Liver (tissue), 9 donors: ENCODE measurements around the gene GLP2R. TPM values are rescaled to one million over a fixed set of nuclear protein-coding genes. Genes with fewer than 3 reads are reported as not detected.

Experiments used
- DNase-seq: peaks from one replicate; pipeline ENCODE4 v3.0.0-alpha.2; 2017; ENCODE audit warnings: low spot score
- H3K27ac ChIP-seq, 2 donors: one replicate each; pipeline ENCODE4 v1.7.0; 2013; ENCODE audit warnings: inconsistent platforms in 2 of 2, low read length in 2 of 2, control low read depth in 1 of 2, low read depth in 1 of 2, mild to moderate bottlenecking in 1 of 2
- H3K27me3 ChIP-seq, 4 donors: one replicate each; pipeline versions ENCODE4 v1.6.1 to v1.7.0; 2013; ENCODE audit warnings: low read length in 3 of 4, inconsistent platforms in 1 of 4, mild to moderate bottlenecking in 1 of 4, moderate library complexity in 1 of 4; ENCODE audit not compliant: control insufficient read depth in 4 of 4, insufficient read depth in 4 of 4
- H3K36me3 ChIP-seq, 4 donors: one replicate each; pipeline versions ENCODE4 v1.6.1 to v1.7.0; 2013; ENCODE audit warnings: low read length in 3 of 4, mild to moderate bottlenecking in 3 of 4, low read depth in 1 of 4, moderate library complexity in 1 of 4; ENCODE audit not compliant: control insufficient read depth in 4 of 4, insufficient read depth in 3 of 4
- H3K4me1 ChIP-seq, 4 donors: one replicate each; pipeline versions ENCODE4 v1.6.1 to v1.7.0; 2013; ENCODE audit warnings: low read length in 3 of 4, mild to moderate bottlenecking in 3 of 4, moderate library complexity in 1 of 4; ENCODE audit not compliant: control insufficient read depth in 4 of 4, insufficient read depth in 4 of 4
- H3K4me3 ChIP-seq, 3 donors: one replicate each; pipeline versions ENCODE4 v1.6.1 to v1.7.0; 2013; ENCODE audit warnings: low read length in 3 of 3, control low read depth in 1 of 3, low read depth in 1 of 3, mild to moderate bottlenecking in 1 of 3
- H3K9ac ChIP-seq, 2 donors: one replicate each; pipeline ENCODE4 v1.7.0; 2013; ENCODE audit warnings: low read length in 2 of 2, mild to moderate bottlenecking in 2 of 2, moderate library complexity in 2 of 2, control low read depth in 1 of 2, low read depth in 1 of 2
- H3K9me3 ChIP-seq, 4 donors: one replicate each; pipeline versions ENCODE4 v1.6.1 to v1.7.0; 2013; ENCODE audit warnings: low read length in 3 of 4; ENCODE audit not compliant: control insufficient read depth in 4 of 4
- EGR1 ChIP-seq, 2 donors: IDR thresholded peaks; 2 replicates each; pipeline ENCODE4 v1.6.1; 2016 to 2018; ENCODE audit warnings: antibody characterized with exemption in 2 of 2, low read depth in 2 of 2
- FOXA1 ChIP-seq: IDR thresholded peaks from 2 replicates; pipeline ENCODE4 v1.6.1; 2016; ENCODE audit warnings: antibody characterized with exemption
- FOXA2 ChIP-seq: IDR thresholded peaks from 2 replicates; pipeline ENCODE4 v1.6.1; 2016; ENCODE audit warnings: antibody characterized with exemption
- GABPA ChIP-seq, 2 donors: IDR thresholded peaks in 1 of 2; conservative IDR thresholded peaks in 1 of 2; 2 replicates each; pipeline ENCODE4 v1.6.1; 2016; ENCODE audit warnings: antibody characterized with exemption in 2 of 2, mild to moderate bottlenecking in 1 of 2, moderate library complexity in 1 of 2
- HNF4A ChIP-seq, 2 donors: conservative IDR thresholded peaks; 2 replicates each; pipeline ENCODE4 v1.6.1; 2016; ENCODE audit warnings: antibody characterized with exemption in 2 of 2, mild to moderate bottlenecking in 2 of 2
- HNF4G ChIP-seq: IDR thresholded peaks from 2 replicates; pipeline ENCODE4 v1.6.1; 2016; ENCODE audit warnings: antibody characterized with exemption
- JUND ChIP-seq, 2 donors: IDR thresholded peaks; 2 replicates each; pipeline ENCODE4 v1.6.1; 2016; ENCODE audit warnings: antibody characterized with exemption in 2 of 2
- MAX ChIP-seq: IDR thresholded peaks from 2 replicates; pipeline ENCODE4 v1.6.1; 2016; ENCODE audit warnings: antibody characterized with exemption
- NR2F2 ChIP-seq: IDR thresholded peaks from 2 replicates; pipeline ENCODE4 v1.6.1; 2016; ENCODE audit warnings: antibody characterized with exemption
- RAD21 ChIP-seq, 2 donors: IDR thresholded peaks; 2 replicates each; pipeline ENCODE4 v1.6.1; 2016; ENCODE audit warnings: antibody characterized with exemption in 2 of 2, mild to moderate bottlenecking in 2 of 2
- REST ChIP-seq: IDR thresholded peaks from 2 replicates; pipeline ENCODE4 v1.6.1; 2016; ENCODE audit warnings: antibody characterized with exemption, mild to moderate bottlenecking
- RXRA ChIP-seq, 2 donors: IDR thresholded peaks; 2 replicates each; pipeline ENCODE4 v1.6.1; 2017 to 2018; ENCODE audit warnings: antibody characterized with exemption in 2 of 2, mild to moderate bottlenecking in 1 of 2
- SP1 ChIP-seq: IDR thresholded peaks from 2 replicates; pipeline ENCODE4 v1.6.1; 2018; ENCODE audit warnings: antibody characterized with exemption, mild to moderate bottlenecking
- TAF1 ChIP-seq: conservative IDR thresholded peaks from 2 replicates; pipeline ENCODE4 v1.6.1; 2016; ENCODE audit warnings: antibody characterized with exemption, mild to moderate bottlenecking
- YY1 ChIP-seq: IDR thresholded peaks from 2 replicates; pipeline ENCODE4 v1.6.1; 2016; ENCODE audit warnings: antibody characterized with exemption, mild to moderate bottlenecking
- ZBTB33 ChIP-seq: IDR thresholded peaks from 2 replicates; pipeline ENCODE4 v1.6.1; 2016; ENCODE audit warnings: antibody characterized with exemption
- WGBS: extraction: QIAGEN DNeasy Blood & Tissue Kit; methylation state at CpG from one replicate; pipeline ENCODE4 v1.1.7; 2013; 5-methylcytosine and 5-hydroxymethylcytosine counted together
- polyA plus RNA-seq, 2 donors: library from polyadenylated mRNA; stranded (reverse) in 1 of 2; unstranded in 1 of 2; fragments of 200-250 nt in 1 of 2; fragments of >200 nt in 1 of 2; fragmentation: Nextera tagmentation in 1 of 2; extraction: Ambion mirVana in 1 of 2; gene quantifications; one replicate each; pipeline versions ENCODE4 v1.2.1 to v1.2.3, GENCODE V29; 2013 to 2015
- total RNA-seq, 2 donors: library from RNA; depleted of rRNA; stranded (reverse); fragments of >200 nt; gene quantifications; one replicate each; pipeline ENCODE4 v1.2.3, GENCODE V29; 2014
- donor health status: healthy.
- donor health status: healthy.
- donor health status: healthy.
- donor health status: healthy.
- donor health status: healthy.

The GLP2R gene
- total and polyA plus RNA-seq, 4 donors: 0.39 to 1.4 (median 0.58) TPM

GRCh38 chr17:9880582-9880999, 54.9 kb downstream of the GLP2R start:
- H3K4me1 ChIP-seq: no peaks in the 10 kb centered on the region
- no peak for DNase-seq
- TF ChIP-seq RAD21 (IDR thresholded peaks at IDR 0.05): no peak
- no peak for TF ChIP-seq ZBTB33
- TF ChIP-seq FOXA1: no peak
- no peak for TF ChIP-seq REST
- no peak for TF ChIP-seq FOXA2
- no peak overlapping the region for H3K27ac ChIP-seq
- H3K4me3 ChIP-seq: no peak overlapping the region
- no peaks in the 10 kb centered on the region for H3K36me3 ChIP-seq
- no peak overlapping the region for H3K9ac ChIP-seq
- 72% methylated on average over 3 of the region's 3 CpGs for WGBS
- peaks cover 0 to 11% (median 7%) of the 10 kb centered on the region in 4 donors for H3K9me3 ChIP-seq
- peaks cover 0 to 2% (median 0%) of the 10 kb centered on the region in 4 donors for H3K27me3 ChIP-seq

GRCh38 chr17:9883451-9883850, 57.7 kb downstream of the GLP2R start:
- no peak for DNase-seq
- H3K27me3 ChIP-seq: peaks cover 0 to 2% (median 0%) of the 10 kb centered on the region in 4 donors
- no peak for TF ChIP-seq RAD21 (IDR thresholded peaks at IDR 0.05)
- H3K4me1 ChIP-seq: no peaks in the 10 kb centered on the region
- H3K4me3 ChIP-seq: no peak overlapping the region
- H3K36me3 ChIP-seq: no peaks in the 10 kb centered on the region
- no peak overlapping the region for H3K27ac ChIP-seq
- no peak overlapping the region for H3K9ac ChIP-seq
- peaks cover 0 to 11% (median 7%) of the 10 kb centered on the region in 4 donors for H3K9me3 ChIP-seq

- Histone ChIP-seq H3K27ac (no peak overlapping the region), H3K4me3 (no peak overlapping the region), H3K4me1 (no peaks in the 10 kb centered on the region), H3K36me3 (no peaks in the 10 kb centered on the region), H3K9me3 (peaks cover 0 to 11% (median 7%) of the 10 kb centered on the region in 4 donors), H3K27me3 (no peaks in the 10 kb centered on the region), H3K9ac (no peak overlapping the region)
- DNase-seq: no peak
- WGBS: 85% methylated on average over 5 of the region's 5 CpGs
- TF ChIP-seq HNF4G (no peak), EGR1 (IDR thresholded peaks at IDR 0.05; ENCODE audit: low read depth in 2 of 2) (no peak), SP1 (no peak), GABPA (IDR thresholded peaks at IDR 0.05 in 1 of 2, conservative IDR thresholded peaks at IDR 0.05 in 1 of 2) (no peak), NR2F2 (no peak), RXRA (IDR thresholded peaks at IDR 0.05) (no peak), YY1 (no peak), JUND (IDR thresholded peaks at IDR 0.05) (no peak), TAF1 (no peak), RAD21 (IDR thresholded peaks at IDR 0.05) (no peak), MAX (no peak), REST (no peak), ZBTB33 (no peak), FOXA1 (no peak), HNF4A (conservative IDR thresholded peaks at IDR 0.05) (no peak)
Observed at GRCh38 chr17:9886141-9886930, 60.6 kb downstream of the GLP2R start.
